GM08714 (cell line): ENCODE measurements around the gene TAL1.

Experiments used
- H3K4me3 ChIP-seq: fragments of 200-500 bp; sonication (Bioruptor generic); 2 replicates; pipeline ENCODE4 v1.5.1; 2014; ENCODE audit warnings: mild to moderate bottlenecking, low read length, inconsistent platforms
- ZNF274 ChIP-seq: IDR thresholded peaks from 2 replicates; pipeline ENCODE4 v1.6.1; 2012; ENCODE audit warnings: mild to moderate bottlenecking, low read depth, low read length

The TAL1 gene

GRCh38 chr1:47235806-47236205 is 3.8 kb upstream of the TAL1 start:
- no peak for TF ChIP-seq ZNF274
- H3K4me3 ChIP-seq = no peak overlapping the region

GRCh38 chr1:47235241-47235681 is 3.2 kb upstream of the TAL1 start:
- no peak overlapping the region for H3K4me3 ChIP-seq
- no peak for TF ChIP-seq ZNF274

- H3K4me3 ChIP-seq = no peak overlapping the region
- TF ChIP-seq ZNF274 = no peak
These were observed 1.2 kb upstream of the TAL1 start for GRCh38 chr1:47233186-47233585.

- no peak for TF ChIP-seq ZNF274
- no peak overlapping the region; the same call in 1 of the 2 replicates for H3K4me3 ChIP-seq
These were observed 481 bp downstream of the TAL1 start for GRCh38 chr1:47231301-47232186.

- H3K4me3 ChIP-seq = no peak overlapping the region
- no peak for TF ChIP-seq ZNF274
These were observed 1.2 kb downstream of the TAL1 start for GRCh38 chr1:47230692-47231300.

GRCh38 chr1:47229886-47230691 is 1.9 kb downstream of the TAL1 start:
- no peak overlapping the region for H3K4me3 ChIP-seq
- no peak for TF ChIP-seq ZNF274

GRCh38 chr1:47229031-47229885 is 2.8 kb downstream of the TAL1 start:
- no peak for TF ChIP-seq ZNF274
- no peak overlapping the region for H3K4me3 ChIP-seq

GRCh38 chr1:47228644-47229030 is 3.4 kb downstream of the TAL1 start:
- H3K4me3 ChIP-seq = no peak overlapping the region
- TF ChIP-seq ZNF274 = no peak

GRCh38 chr1:47227341-47228232 is 4.4 kb downstream of the TAL1 start:
- H3K4me3 ChIP-seq = no peak overlapping the region
- no peak for TF ChIP-seq ZNF274

- H3K4me3 ChIP-seq = no peak overlapping the region
- TF ChIP-seq ZNF274 = no peak
These were observed 5.2 kb downstream of the TAL1 start for GRCh38 chr1:47226839-47227215.

GRCh38 chr1:47226121-47226838 is 5.7 kb downstream of the TAL1 start:
- TF ChIP-seq ZNF274 = no peak
- no peak overlapping the region for H3K4me3 ChIP-seq

GRCh38 chr1:47225430-47226100 is 6.5 kb downstream of the TAL1 start:
- H3K4me3 ChIP-seq = no peak overlapping the region
- TF ChIP-seq ZNF274 = no peak
